Activated T-cell treated with anti-CD3 and anti-CD28 coated beads for 48 hours (primary cell): Measurements from ENCODE around the gene CTNNA1.
"Not testable (repeated sequence)": the region's sequence is repeated elsewhere in the genome, so short reads cannot be mapped to it uniquely, and the experiment has no call there.

Experiments
- DNase-seq: peaks from one replicate; pipeline ENCODE4 v3.0.0-alpha.2; 2020; ENCODE audit warnings: low read depth

CTNNA1 gene

GRCh38 chr5:138760448-138761110 is 7.4 kb downstream of the CTNNA1 start:
- no peak for DNase-seq

GRCh38 chr5:138761115-138761514 is 7.9 kb downstream of the CTNNA1 start:
- DNase-seq, result not testable (repeated sequence)

GRCh38 chr5:138761670-138762069 is 8.4 kb downstream of the CTNNA1 start:
- not testable (repeated sequence) for DNase-seq

- DNase-seq, result no peak
Observed at GRCh38 chr5:138762110-138762509, 8.9 kb downstream of the CTNNA1 start.

GRCh38 chr5:138763037-138763778 is 10.0 kb downstream of the CTNNA1 start:
- no peak for DNase-seq

- no peak for DNase-seq
Observed at GRCh38 chr5:138770291-138770690, 17.1 kb downstream of the CTNNA1 start.

GRCh38 chr5:138770977-138771376 is 17.8 kb downstream of the CTNNA1 start:
- no peak for DNase-seq

- no peak for DNase-seq
Observed at GRCh38 chr5:138772986-138773594, 19.9 kb downstream of the CTNNA1 start.

- DNase-seq, result not testable (repeated sequence)
Observed at GRCh38 chr5:138773624-138774023, 20.4 kb downstream of the CTNNA1 start.

GRCh38 chr5:138775034-138775433 is 21.8 kb downstream of the CTNNA1 start:
- no peak for DNase-seq

- no peak for DNase-seq
Observed at GRCh38 chr5:138778234-138778633, 25.0 kb downstream of the CTNNA1 start.

- DNase-seq, result no peak
Observed at GRCh38 chr5:138783976-138784375, 30.8 kb downstream of the CTNNA1 start.

- DNase-seq, result no peak
Observed at GRCh38 chr5:138784590-138784989, 31.4 kb downstream of the CTNNA1 start.

GRCh38 chr5:138789771-138790242 is 36.6 kb downstream of the CTNNA1 start:
- no peak for DNase-seq

GRCh38 chr5:138790684-138791083 is 37.5 kb downstream of the CTNNA1 start:
- no peak for DNase-seq

- no peak for DNase-seq
Observed at GRCh38 chr5:138792195-138792790, 39.1 kb downstream of the CTNNA1 start.

GRCh38 chr5:138793575-138793974 is 40.4 kb downstream of the CTNNA1 start:
- DNase-seq, result no peak

GRCh38 chr5:138803285-138803684 is 50.1 kb downstream of the CTNNA1 start:
- no peak for DNase-seq

GRCh38 chr5:138803935-138804334 is 50.7 kb downstream of the CTNNA1 start:
- no peak for DNase-seq

GRCh38 chr5:138805096-138805495 is 51.9 kb downstream of the CTNNA1 start:
- DNase-seq, result no peak

GRCh38 chr5:138807182-138807581 is 54.0 kb downstream of the CTNNA1 start:
- DNase-seq, result no peak

GRCh38 chr5:138809391-138809790 is 56.2 kb downstream of the CTNNA1 start:
- no peak for DNase-seq

- DNase-seq, result not testable (repeated sequence)
Observed at GRCh38 chr5:138810861-138811260, 57.6 kb downstream of the CTNNA1 start.
